ENCODE results near the gene TMEM9. TPM values are rescaled to one million over a fixed set of nuclear protein-coding genes. Genes with fewer than 3 reads are reported as not detected.

The TMEM9 gene
- total RNA-seq, 4 donors from 2014 or later, result 38.1 to 50.8 (median 40.7) TPM

GRCh38 chr1:201095581-201095980, 58.7 kb downstream of the TMEM9 start:
- Histone ChIP-seq H3K4me3 (no peak overlapping the region), H3K4me1 (peaks cover 15% of the 10 kb centered on the region), H3K27ac (no peak overlapping the region), H3K9me3 (no peaks in the 10 kb centered on the region), H3K27me3 (no peaks in the 10 kb centered on the region), H3K36me3 (no peaks in the 10 kb centered on the region)
- TF ChIP-seq EP300 (IDR thresholded peaks at IDR 0.05) (no peak), POLR2AphosphoS5 (IDR thresholded peaks at IDR 0.05) (no peak), CTCF (IDR thresholded peaks at IDR 0.05) (no peak), POLR2A (IDR thresholded peaks at IDR 0.05) (no peak)
- WGBS, result 54% methylated on average over 2 of the region's 2 CpGs
- no peak for DNase-seq (ENCODE audit: low spot score in 2 of 2)

DNA sequence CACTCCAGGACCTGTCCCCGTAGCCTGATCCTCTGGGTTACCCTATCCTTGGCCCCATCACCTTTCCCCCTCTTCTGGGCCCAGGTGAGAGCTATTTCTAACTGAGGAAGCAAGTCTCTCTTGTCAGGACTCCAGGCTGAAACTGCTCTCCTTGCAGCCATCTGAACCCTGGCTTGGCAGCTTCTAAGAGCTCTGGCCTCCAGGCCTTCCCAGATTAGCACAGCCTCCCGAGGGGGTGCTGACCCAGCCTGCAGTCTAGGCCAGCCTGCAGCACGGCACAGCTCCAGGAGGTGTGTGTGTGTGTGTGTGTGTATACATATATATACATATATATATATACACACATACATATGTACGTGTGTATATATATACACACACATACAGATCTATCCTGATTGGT, 59.4 kb downstream of the TMEM9 start:
- Histone ChIP-seq H3K27me3 (no peaks in the 10 kb centered on the region), H3K9me3 (no peaks in the 10 kb centered on the region), H3K27ac (no peak overlapping the region), H3K4me3 (no peak overlapping the region), H3K36me3 (no peaks in the 10 kb centered on the region), H3K4me1 (peaks cover 15% of the 10 kb centered on the region)
- no peak for DNase-seq (ENCODE audit: low spot score in 2 of 2)
- WGBS, result 62% methylated on average over 4 of the region's 4 CpGs
- no peak for TF ChIP-seq POLR2A (IDR thresholded peaks at IDR 0.05)

DNA sequence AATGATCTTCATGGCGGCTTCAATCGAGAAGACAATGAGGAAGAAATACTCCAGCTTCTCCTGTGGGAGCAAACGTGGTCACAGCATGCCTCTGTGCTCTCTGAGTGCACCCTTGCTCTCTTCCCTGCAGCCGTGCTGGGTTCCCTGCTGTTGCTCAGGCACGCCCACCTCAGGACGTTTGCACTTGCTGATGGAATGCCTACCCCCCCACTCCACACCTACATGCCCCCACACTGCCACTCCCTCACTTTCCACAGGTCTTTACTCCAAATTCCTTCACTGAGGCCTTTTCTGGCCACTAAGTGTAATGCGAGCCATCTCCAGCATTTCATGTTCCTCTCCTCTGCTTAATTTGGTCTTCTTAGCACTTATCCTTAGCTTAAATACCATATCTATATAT, 60.3 kb downstream of the TMEM9 start:
- no peaks in the 10 kb centered on the region for H3K9me3 ChIP-seq
- no peak for DNase-seq (ENCODE audit: low spot score in 2 of 2)
- no peak overlapping the region for H3K4me3 ChIP-seq
- H3K36me3 ChIP-seq, result no peaks in the 10 kb centered on the region
- no peak overlapping the region for H3K27ac ChIP-seq
- H3K4me1 ChIP-seq, result peaks cover 15% of the 10 kb centered on the region
- 71% methylated on average over 5 of the region's 7 CpGs for WGBS
- TF ChIP-seq POLR2AphosphoS5 (IDR thresholded peaks at IDR 0.05), result no peak
- no peak for TF ChIP-seq POLR2A (IDR thresholded peaks at IDR 0.05)
- TF ChIP-seq CTCF (IDR thresholded peaks at IDR 0.05), result no peak
- no peak for TF ChIP-seq EP300 (IDR thresholded peaks at IDR 0.05)
- no peaks in the 10 kb centered on the region for H3K27me3 ChIP-seq

DNA sequence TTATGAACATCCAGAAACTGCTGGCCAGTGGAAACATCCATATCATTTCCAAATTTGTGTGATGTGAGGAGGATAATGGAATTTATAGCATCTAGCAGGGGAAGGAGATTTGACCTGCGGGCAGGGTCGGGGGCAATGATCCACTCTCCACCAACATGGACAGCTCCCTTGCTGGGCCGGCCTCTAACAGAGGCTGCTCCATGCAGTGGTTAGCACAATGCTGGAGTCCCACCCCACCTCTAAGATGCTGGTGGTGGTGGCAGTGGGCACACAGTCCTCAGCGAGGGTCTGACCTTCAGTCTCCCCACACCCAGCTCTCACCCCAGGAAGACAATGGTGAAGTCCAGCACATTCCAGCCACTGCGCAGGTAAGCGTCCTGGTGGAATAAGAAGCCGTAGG, 60.7 kb downstream of the TMEM9 start:
- WGBS, result 93% methylated on average over 3 of the region's 7 CpGs
- no peaks in the 10 kb centered on the region for H3K27me3 ChIP-seq
- no peak overlapping the region for H3K4me3 ChIP-seq
- no peak for DNase-seq (ENCODE audit: low spot score in 2 of 2)
- no peaks in the 10 kb centered on the region for H3K36me3 ChIP-seq
- H3K27ac ChIP-seq, result no peak overlapping the region
- H3K4me1 ChIP-seq, result peaks cover 15% of the 10 kb centered on the region
- TF ChIP-seq POLR2A (IDR thresholded peaks at IDR 0.05) (no peak), POLR2AphosphoS5 (IDR thresholded peaks at IDR 0.05) (no peak), EP300 (IDR thresholded peaks at IDR 0.05) (no peak), CTCF (IDR thresholded peaks at IDR 0.05) (no peak)
- no peaks in the 10 kb centered on the region for H3K9me3 ChIP-seq

DNA sequence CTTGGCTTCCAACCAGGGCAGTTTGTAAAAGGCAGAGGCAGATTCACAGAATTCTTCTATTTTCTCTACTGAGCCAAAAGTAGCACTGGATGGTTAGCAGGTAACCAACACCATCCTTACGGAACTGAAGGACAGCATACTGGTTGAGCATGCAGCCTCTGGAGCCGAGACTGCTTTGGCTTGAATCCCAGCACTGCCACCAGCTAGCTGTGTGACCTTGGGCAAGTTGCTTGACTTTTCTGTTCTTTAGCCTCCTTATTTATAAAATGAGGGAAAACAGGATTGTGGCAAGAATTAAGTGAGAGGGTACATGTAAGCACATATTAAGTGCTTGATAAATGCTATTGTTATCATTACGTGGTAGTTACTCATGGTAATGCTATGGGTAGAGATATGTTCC, 61.5 kb downstream of the TMEM9 start:
- TF ChIP-seq POLR2AphosphoS5 (IDR thresholded peaks at IDR 0.05) (no peak), EP300 (IDR thresholded peaks at IDR 0.05) (no peak), CTCF (IDR thresholded peaks at IDR 0.05) (no peak)
- 96% methylated on average over 3 of the region's 3 CpGs for WGBS

GRCh38 chr1:201091256-201091655, 63.0 kb downstream of the TMEM9 start:
- H3K27ac ChIP-seq, result no peak overlapping the region
- DNase-seq (ENCODE audit: low spot score in 2 of 2), result no peak
- H3K4me3 ChIP-seq, result no peak overlapping the region
- no peaks in the 10 kb centered on the region for H3K36me3 ChIP-seq
- TF ChIP-seq EP300 (IDR thresholded peaks at IDR 0.05) (no peak), POLR2AphosphoS5 (IDR thresholded peaks at IDR 0.05) (no peak), POLR2A (IDR thresholded peaks at IDR 0.05) (no peak), CTCF (IDR thresholded peaks at IDR 0.05) (no peak)
- whole genome bisulfite sequencing, result 93% methylated on average over 3 of the region's 4 CpGs
- no peaks in the 10 kb centered on the region for H3K27me3 ChIP-seq
- peaks cover 11% of the 10 kb centered on the region for H3K4me1 ChIP-seq
- no peaks in the 10 kb centered on the region for H3K9me3 ChIP-seq

More for the DNA sequence above, 61.5 kb downstream of the TMEM9 start:
- Histone ChIP-seq H3K9me3 (no peaks in the 10 kb centered on the region), H3K4me1 (peaks cover 15% of the 10 kb centered on the region), H3K27me3 (no peaks in the 10 kb centered on the region), H3K36me3 (no peaks in the 10 kb centered on the region), H3K4me3 (no peak overlapping the region), H3K27ac (no peak overlapping the region)
- no peak for DNase-seq (ENCODE audit: low spot score in 2 of 2)
